Stromal cell of bone marrow (primary cell): ENCODE measurements around the gene PRKCD.

ENCODE experiments used
- DNase-seq: peaks from one replicate; pipeline ENCODE4 v3.0.0-alpha.2; 2012; ENCODE audit warnings: low read depth

PRKCD gene

DNA sequence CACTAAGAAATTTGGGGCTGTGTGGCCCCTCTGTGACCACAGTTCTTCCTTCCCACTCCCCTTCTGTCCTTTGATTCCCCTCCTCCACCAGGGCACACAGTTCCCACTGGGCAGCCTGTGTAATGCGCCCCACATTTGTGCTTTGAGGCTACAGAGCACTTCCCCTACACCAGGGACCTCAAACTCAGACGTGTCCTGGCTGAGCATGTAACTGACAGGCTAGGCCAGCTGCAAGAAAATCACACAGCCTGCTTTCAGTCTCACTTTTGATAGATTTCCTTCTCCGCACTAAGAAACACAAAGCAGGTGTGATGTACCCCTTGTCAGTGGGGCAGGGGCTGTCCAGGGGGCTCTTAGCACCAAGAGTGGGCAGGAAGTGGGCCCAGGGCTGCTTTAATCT, 29.6 kb downstream of the PRKCD start:
- DNase-seq, result no peak

DNA sequence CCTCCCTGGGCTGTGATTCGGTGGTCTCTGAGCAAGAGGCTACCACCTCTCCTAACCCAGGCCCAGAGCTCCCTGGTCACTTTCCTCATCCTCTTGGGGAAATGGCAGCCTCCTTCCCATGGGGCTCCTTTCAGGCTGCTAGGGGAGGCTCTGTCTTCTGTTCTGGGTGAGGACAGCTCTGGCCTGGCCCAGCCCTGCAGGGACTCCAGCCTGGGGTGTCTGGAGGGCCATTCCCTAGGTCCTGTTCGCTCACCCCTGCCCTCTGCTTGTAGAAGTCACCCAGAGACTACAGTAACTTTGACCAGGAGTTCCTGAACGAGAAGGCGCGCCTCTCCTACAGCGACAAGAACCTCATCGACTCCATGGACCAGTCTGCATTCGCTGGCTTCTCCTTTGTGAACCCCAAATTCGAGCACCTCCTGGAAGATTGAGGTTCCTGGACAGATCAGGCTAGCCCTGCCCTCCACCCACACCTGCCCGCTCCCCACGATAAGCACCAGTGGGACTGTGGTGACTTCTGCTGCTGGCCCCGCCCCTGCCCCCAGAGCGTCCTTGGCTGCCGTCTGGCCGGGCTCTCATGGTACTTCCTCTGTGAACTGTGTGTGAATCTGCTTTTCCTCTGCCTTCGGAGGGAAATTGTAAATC, 30.9 kb downstream of the PRKCD start:
- no peak for DNase-seq

DNA sequence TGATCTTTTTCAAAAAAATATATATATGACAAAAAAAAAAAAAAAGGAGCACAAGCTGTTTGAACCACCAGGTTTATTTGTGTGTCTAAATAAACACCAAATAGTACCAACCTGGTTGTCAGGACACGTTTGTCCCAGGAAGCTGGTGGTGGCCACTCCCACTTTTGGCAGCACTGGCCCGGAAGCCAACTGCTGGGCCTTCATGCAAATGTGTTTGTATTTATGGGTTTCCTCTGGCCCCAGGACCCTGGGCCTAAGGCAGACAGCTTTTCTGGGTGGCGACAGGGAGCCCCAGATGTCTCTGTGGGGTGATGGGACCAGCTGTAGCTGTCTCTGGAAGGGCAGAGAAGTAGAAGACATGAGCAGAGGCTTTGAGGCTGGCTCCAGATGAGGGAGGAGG, 31.6 kb downstream of the PRKCD start:
- no peak for DNase-seq

DNA sequence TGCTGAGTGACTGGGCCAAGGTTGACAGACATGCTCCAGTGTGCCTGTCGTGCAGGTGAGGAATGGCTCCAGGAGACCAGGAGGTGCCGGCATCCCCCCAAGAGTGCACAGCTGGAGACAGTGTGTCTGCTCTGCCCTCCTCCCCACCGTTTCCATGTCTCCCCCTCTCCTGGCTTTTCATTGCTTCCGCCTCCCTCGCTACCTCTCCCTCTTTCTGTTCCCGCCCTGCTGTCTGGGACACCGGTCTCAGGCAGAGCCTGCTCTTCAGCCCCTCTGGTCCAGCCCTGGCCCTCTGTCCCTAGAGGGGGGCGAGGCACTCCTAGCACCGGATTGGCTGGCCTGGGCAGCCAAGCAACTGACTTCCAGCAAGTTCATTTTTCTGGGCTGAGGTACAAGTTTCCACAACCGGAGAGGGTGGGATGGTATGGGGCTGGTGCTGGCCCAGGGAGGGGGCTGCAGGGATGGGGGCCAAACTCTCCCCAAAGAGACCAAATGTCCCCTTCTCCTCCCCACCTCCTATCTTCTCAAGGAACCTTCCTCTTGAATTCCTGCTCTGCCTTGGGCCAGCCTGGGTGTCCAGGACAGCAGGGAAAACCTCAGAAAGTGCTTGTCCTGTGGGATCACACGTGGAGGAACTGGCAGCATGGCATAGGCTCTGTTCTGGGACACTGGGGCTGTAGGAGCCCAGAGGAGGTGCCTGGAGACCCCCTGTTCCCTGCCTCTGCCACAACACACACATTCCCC, 32.6 kb downstream of the PRKCD start:
- DNase-seq, result no peak

DNA sequence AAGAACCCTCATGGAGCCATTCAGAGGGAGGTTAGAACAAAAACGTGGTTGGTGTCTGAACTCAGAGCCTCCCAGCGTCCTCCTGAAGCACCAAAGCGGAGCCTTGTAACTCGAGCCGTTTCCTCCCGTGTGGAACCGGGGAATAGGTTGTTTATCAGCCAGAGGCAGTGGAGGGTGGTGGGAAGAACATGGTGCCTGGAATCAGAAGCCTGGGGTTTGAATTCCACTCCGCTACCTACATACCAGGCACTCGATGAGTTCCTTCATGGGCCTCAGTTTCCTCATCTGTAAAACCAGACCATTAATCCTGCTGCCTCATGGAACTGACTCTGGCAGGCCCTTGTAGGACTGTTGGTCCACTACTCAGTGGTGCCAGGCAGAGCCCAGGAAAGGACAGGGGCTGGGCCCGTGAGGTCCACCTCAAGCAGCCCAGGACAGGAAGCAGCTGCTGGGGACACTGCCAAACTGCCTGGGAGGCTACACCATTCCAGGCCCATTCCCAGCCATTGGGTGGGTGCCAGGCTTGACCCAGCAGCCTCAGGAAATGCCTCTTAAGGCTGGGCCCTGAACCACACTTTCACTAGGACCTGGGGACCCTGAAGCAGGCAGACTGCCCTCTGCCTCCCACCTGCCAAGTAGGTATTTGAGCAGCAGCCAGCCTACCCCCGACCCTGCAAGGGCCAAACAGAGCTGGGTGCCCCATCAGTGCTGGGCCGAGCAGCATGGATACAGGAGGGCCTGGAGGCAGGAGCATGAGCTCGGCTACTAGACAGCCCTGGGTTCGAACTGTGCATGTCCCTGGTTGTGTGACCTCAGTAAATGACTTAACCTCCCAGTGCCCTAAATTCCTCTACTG, 33.4 kb downstream of the PRKCD start:
- no peak for DNase-seq

DNA sequence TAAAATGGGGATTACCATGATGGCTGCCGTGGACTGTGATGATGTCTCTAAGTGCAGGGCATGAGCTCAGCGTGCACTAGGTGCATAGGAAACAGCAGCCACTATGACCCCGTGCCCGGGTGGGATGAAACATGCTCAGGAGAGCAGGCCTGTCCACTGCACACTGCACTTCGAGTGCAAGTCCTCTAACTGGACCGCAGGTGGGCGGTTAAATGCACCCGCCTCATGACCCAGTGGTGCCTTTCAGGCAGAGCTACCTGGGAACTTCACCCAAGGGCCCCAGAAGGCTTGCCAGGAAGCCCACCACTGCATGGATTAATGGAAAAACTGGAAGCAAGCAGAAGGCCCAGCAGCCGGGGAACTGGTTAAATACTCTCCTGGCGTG, 34.0 kb downstream of the PRKCD start:
- no peak for DNase-seq

DNA sequence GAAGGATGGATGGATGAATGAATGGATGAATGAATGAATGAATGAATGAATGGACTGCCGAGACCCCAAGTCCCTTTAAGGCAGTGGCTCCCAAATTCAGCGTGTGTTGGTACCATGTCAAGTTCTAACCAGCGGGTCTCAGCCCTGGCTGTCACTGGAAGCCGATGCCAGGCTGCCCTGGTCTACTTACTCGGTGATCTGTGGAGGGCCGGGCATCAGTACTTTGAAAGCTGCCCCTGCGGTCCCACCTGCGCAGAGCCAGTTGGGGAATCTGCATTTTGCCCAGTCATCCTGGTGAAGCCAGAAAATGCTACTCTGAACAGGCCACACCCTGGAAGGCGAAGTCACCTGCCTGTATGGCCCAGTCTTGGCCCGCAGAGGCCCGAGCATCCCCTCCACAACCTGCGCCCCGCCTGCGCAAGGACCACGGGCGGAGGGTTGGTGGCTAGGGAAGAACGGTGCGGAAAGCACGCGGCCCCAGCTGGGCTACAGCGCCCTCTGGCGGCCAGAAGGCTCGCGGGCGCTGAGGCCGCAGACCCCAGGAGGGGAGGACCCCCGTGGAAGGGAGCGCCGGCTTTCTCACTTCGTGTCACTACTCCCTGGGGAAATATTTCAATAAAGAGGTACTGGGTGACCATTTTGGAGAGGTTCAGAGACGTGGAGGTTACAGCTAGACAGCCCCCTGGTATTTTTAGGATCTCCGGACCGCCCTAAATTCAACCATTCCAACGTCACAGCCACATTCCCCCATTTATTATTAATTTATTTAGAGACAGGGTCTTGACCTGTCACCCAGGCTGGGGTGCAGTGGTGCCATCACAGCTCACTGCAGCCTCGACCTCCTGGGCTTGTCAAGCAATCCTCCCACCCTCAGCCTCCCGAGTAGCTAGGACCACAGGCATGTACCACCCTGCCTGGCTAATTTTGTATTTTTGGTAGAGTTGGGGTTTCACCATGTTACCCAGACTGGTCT, 34.9 kb downstream of the PRKCD start:
- DNase-seq, result no peak

DNA sequence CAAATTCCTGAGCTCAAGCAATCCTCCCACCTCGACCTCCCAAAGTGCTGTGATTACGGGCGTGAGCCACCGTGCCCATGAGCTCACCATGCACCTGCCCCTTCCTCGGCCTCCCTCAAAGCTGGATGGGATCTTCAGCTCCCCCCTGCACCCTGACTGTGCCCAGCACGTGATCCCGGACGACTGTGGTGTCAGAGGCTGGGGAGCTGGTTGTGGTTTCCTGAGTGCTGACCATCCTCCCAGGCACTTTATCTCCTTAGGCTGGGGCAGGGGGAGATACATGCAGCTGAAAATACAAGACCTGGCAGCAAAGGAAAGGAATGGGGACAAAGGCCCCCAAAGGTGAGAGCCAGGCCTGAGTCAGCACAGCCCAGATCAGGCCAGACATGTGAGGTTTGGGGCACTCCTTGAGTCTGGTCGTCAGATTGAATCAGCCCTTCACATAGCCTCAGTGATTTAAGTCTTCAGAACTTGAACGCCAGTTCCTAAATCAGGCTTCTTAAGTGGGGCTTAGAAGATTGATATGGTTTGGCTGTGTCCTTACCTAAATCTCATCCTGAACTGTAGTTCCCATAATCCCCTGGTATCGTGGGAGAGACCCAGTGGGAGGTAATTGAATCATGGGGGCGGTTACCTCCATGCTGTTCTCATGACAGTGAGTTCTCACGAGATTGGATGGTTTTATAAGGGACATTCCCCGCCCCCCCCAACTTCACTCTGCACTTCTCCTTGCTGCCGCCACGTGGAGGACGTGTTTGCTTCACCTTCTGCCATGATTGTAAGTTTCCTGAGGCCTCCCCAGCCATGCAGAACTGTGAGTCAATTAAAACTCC, 35.8 kb downstream of the PRKCD start:
- DNase-seq, result no peak

DNA sequence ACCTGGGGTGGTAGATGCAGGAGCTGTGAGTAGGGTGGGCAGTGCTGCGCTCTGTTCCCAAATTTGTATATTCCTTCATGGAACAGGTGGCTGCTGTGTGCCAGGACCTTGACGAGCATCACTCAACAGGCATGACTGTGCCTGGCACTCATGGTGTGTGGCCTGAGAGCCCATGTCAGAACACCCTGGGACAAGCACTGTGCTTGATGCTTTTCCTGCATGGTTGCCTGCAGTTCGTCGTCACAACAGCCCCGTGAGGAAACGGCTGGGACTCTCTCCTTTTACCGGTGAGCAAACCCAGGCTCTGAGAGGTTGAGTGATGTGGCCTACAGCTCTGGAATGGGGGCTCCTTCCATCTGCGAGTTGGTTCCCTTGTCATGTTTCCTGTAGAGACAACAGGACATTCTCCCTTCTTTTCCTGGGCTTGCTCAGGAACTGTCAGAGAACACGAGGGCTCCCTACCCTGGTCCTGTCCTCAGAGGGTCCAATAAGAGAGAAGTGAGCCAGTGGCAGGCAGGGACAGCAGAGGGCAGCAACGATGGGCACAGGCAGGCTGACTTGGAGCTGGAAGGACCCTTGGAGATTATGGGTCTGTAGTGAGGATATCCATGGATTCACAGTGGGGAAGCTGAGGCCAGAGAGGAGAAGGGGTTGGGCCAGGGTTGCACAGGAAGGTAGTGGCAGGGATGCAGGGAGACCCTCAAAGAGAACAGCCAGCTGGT, 37.4 kb downstream of the PRKCD start:
- DNase-seq, result no peak

DNA sequence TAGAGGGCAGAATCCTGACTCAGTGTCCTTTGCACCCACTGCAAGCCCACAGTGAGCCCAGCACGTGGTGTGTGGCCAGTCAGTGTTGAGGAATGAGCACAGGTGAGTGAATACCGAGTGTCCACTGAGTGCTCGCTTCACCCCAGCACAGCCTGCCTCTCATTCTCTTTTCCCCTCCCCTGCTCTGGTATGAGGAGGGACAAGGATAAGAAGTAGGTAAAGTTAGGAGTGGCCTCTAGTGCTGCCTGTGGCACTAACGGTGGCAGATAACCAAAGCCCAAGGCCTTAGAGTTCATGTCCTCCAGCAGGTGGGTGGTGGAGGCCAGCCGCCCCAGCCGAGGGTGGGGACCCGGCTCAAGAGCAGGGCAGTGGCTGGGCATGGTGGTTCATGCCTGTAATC, 38.0 kb downstream of the PRKCD start:
- DNase-seq, result no peak

DNA sequence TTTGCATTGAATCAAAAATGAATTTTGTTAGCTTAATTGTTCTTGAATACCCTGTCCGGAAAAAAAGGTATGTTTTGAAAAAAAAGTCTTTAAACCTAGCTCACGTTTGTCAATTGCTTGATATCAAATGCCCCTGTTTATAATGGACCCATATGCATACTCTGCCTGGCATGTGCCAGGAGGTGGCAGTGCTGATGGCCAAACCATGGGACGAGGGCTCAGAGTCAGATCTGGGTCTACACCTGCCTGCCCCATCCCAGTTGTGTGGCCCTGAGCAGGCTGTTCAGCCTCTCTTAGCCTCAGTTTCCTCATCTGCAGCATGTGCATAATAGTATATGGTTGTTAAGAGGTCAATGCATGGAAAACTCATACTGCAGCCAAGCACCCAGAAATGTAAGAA, 38.8 kb downstream of the PRKCD start:
- DNase-seq, result no peak

DNA sequence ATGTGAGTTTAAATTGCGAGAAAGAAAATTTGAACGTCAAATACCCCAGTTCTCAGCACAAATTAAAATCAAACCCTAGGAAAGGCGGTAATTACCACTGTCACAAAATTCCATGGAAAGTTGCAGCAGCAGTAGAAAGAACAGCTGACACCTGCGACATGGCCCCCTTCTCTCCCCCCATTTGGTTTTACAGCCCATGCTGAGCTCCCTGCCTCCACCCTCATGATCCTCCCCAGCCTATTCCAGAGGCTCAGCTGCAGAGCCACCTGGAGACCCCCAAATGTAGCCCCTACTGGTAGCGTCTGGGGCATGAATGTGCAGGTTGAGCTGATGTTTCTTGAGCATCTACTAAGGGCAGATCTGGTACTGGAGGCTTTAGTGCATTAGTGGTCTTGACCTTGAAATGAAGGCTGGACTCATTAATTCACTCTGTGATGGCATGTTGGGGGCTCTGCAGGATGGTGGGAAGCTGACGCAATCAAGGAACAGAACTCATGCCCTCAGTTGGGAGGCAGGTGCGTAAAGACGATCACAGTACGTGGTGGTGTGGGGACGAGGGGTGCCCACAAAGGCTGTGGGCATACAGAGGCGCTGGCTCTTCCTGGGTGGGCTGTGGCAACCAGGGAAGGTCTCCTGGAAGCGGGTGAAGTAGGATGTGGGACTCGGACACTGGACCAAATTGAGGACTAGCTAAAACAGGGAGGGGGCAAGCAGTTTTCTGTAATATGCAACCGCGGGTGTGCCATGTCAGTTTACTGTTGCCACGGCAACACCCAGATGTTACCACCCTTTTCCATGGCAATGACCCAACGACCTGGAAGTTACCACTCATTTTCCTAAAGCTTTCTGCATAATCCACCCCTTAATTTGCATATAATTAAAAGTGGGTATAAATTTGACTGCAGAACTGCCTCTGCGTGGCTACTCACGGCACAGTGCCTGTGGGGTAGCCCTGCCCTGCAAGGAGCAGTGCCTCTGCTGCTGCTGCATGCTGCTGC, 39.8 kb downstream of the PRKCD start:
- no peak for DNase-seq

DNA sequence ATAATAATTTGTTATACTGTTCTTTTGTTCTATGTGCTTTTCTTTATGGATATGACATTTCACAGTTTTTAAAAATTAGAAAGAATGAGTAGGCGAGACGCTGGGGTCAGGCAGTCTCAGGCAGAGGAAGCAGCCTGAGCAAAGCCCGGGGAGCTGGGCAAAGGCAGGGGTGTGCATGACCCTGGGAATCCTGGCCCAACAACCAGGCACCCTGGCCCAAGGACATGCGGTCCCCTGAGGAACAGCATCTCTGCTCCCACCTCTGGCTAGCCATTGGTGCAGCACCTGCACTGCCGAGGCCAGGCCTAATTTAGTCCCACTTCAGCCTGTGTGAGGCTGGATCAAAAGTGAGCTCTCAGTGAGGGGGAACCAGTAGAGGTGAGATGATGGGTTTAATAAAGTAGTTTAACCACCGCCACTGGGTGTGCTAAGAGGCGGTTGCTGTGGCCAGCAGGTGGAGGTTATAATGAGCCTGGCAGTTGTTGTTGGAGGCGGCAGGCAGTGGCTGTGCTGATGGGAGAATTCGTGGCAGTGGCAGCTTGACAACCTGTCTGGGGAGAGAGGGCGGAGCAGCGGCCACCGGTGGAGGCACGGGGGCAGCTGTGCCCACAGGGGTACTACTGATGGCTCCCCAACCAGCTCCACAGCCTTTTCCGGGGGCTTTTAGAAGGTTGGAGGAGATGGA, 41.5 kb downstream of the PRKCD start:
- no peak for DNase-seq

DNA sequence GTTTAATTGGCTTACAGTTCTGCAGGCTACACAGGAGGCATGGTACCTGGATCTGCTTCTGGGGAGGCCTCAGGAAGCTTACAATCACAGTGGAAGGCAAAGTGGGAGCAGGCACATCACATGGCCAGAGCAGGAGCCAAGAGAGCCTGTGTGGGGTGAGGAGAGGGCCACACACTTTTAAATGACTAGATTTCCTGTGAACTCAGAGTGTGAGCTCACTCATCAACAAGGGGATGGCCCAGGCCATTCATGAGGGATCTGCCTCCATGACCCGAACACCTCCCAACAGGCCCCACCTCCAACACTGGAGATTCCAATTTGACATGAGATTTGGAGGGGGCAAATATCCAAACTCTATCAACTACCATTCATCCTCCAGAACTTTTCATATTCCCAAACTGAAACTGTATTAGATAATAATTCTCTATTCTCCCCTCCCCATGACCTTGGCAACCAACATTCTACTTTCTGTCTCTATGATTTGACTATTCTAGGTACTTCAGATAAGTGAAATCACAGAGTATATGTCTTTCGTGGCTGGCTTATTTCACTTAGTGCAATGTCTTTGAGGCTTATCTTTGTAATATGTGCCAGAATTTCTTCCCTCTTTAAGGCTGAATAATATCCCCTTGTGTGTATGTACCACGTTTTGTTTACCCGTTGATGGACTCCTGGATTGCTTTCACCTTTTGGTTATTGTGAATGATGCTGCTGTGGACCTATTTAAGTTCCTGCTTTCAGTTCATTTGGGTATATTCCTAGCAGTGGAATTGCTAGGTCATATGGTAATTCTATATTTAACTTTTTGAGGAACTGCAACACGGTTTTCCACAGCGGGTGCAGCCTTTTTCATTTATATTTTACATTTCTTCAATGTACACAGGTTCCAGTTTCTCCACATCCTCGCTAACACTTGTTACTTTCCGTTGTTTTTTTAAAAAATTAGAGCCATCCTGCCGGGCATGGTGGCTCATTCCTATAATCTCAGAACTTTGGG, 51.0 kb downstream of the PRKCD start:
- DNase-seq, result no peak

DNA sequence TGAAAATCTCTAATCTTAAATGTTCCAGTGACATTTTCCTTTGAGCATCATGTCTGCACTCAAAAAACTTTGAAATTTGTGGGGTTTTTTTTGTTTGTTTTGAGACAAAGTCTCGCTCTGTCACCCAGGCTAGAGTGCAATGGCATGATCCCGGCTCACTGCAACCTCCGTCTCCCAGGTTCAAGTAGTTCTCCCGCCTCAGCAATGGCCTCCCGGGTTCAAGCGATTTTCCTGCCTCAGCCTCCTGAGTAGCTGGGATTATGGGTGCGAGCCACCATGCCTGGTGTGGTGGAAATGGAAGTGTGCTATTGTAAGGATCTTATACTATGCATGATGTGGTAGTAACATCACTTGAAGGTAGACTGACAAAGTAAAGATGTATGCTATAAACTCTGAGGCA, 52.3 kb downstream of the PRKCD start:
- no peak for DNase-seq

DNA sequence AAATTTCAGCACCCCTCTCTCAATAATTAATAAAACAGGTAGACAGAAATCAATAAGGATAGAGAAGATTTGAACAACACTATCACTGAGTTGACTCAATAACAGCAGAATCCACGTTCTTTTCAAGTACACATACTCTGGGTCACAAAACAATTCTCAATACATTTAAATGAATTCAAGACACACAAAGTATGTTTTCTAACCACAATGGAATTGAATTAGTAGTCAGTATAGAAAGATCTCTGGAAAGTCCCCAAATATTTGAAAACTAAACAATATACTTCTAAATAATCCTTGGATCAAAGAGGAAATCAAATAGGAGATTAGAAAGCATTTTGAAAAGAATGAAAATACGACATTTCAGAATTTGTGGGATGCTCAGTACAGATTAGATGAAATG, 54.8 kb downstream of the PRKCD start:
- DNase-seq, result no peak

DNA sequence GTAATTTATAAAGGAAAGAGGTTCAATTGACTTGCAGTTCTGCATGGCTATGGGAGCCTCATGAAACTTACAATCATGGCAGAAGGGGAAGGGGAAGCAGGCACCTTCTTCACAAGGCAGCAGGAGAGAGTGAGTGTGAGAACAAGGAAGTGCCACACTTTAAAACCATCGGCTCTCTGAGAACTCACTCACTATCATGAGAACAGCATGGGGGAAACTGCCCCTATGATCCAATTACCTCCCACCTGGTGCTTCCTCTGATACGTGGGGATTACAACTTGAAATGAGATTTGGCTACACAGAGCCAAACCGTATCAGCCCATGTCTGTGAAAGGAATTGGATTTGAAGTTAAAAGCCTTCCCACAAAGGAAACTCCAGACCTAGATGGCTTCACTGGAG, 55.7 kb downstream of the PRKCD start:
- no peak for DNase-seq
